Measurements from ENCODE around the gene LBX1. TPM values are rescaled to one million over a fixed set of nuclear protein-coding genes. Genes with fewer than 3 reads are reported as not detected.
A peak's percentile ranks its signal among the peaks of the same experiment; 100 is the strongest.

LBX1 gene, protein sequence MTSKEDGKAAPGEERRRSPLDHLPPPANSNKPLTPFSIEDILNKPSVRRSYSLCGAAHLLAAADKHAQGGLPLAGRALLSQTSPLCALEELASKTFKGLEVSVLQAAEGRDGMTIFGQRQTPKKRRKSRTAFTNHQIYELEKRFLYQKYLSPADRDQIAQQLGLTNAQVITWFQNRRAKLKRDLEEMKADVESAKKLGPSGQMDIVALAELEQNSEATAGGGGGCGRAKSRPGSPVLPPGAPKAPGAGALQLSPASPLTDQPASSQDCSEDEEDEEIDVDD
- not detected for total RNA-seq

DNA sequence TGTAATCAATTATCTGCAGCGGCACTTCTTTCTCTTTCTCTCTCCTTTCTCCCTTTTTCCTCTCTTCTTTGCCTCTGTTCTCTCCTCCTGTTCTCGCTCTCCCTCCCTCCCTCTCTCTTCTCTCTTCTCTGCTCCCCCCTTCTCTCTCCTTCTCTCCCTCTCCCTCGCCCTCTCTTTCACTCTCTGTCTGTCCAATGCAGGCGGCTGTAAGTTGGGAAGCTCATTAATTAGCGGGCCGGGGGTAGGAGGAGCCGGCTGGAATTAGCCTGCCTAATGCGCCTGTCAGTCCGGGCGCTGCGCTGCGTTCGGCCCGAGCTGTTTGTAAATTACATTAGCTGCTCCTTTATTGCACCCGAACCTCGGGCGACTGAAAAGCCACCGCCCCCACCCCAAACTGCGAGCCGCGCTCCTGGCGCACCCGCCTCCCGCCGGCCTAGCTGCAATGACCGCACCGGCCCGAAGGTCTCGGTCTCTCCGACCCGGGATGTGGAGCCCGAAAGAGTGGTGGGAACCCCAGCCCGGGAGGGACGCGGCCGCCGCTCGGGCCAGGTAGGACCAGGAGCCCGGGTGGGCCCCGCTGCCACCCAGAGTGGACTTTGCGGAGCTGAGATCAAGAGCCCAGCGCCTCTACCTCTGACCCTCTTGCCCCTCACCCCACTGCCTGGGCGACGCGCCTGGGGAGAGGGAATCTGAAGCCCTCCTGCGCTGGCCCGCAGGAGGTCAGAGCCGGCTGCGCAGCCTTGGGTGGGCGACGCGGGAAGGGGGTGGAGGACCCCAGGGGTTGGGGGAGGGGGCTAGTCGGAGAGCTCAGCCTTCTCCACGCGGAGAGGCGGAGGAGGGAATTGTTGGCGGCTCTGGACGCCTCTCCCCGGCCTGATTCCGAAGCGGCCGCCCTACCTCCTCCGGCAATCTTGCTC is at the start of gene LBX1:
LBX1 (minus strand) TSS at position 198 of the 917 bp plus-strand sequence. CDS start 648 bp downstream, outside the sequence.
- H3K4me3 ChIP-seq, result no peak within 1 kb of the TSS
- intact Hi-C loops (cut with DNase I), result no loop called here
- DNase-seq (ENCODE audit: low spot score), result no peak
- no peak within 1 kb of the TSS for H3K27ac ChIP-seq
- no peaks in the 10 kb centered on the region for H3K9me3 ChIP-seq
- H3K36me3 ChIP-seq, result no peaks in the 10 kb centered on the region
- peaks cover 4% of the 10 kb centered on the region for H3K4me1 ChIP-seq (replicated peaks)
- H3K27me3 ChIP-seq (replicated peaks; ENCODE audit: insufficient read depth), result peaks cover 88% of the 10 kb centered on the region
- TF ChIP-seq, protein P1, sequence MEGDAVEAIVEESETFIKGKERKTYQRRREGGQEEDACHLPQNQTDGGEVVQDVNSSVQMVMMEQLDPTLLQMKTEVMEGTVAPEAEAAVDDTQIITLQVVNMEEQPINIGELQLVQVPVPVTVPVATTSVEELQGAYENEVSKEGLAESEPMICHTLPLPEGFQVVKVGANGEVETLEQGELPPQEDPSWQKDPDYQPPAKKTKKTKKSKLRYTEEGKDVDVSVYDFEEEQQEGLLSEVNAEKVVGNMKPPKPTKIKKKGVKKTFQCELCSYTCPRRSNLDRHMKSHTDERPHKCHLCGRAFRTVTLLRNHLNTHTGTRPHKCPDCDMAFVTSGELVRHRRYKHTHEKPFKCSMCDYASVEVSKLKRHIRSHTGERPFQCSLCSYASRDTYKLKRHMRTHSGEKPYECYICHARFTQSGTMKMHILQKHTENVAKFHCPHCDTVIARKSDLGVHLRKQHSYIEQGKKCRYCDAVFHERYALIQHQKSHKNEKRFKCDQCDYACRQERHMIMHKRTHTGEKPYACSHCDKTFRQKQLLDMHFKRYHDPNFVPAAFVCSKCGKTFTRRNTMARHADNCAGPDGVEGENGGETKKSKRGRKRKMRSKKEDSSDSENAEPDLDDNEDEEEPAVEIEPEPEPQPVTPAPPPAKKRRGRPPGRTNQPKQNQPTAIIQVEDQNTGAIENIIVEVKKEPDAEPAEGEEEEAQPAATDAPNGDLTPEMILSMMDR (IDR thresholded peaks at IDR 0.05), result no peak
- TF ChIP-seq POLR2A (IDR thresholded peaks at IDR 0.05) (no peak), POLR2AphosphoS5 (IDR thresholded peaks at IDR 0.05) (no peak)
- 3% methylated on average over 57 of the region's 63 CpGs for WGBS

GRCh38 chr10:101273741-101274140 is 44.5 kb upstream of the LBX1 start:
- H3K36me3 ChIP-seq, result no peaks in the 10 kb centered on the region
- no peaks in the 10 kb centered on the region for H3K9me3 ChIP-seq
- DNase-seq (ENCODE audit: low spot score), result no peak
- no peak overlapping the region for H3K4me3 ChIP-seq
- H3K27ac ChIP-seq, result no peak overlapping the region
- 69% methylated on average over 4 of the region's 4 CpGs for WGBS
- TF ChIP-seq, protein P1 (IDR thresholded peaks at IDR 0.05), result no peak
- TF ChIP-seq POLR2A (IDR thresholded peaks at IDR 0.05) (no peak), POLR2AphosphoS5 (IDR thresholded peaks at IDR 0.05) (no peak)
- intact Hi-C loops (cut with DNase I), result no loop called here
- no peaks in the 10 kb centered on the region for H3K27me3 ChIP-seq (replicated peaks; ENCODE audit: insufficient read depth)
- no peaks in the 10 kb centered on the region for H3K4me1 ChIP-seq (replicated peaks)

DNA sequence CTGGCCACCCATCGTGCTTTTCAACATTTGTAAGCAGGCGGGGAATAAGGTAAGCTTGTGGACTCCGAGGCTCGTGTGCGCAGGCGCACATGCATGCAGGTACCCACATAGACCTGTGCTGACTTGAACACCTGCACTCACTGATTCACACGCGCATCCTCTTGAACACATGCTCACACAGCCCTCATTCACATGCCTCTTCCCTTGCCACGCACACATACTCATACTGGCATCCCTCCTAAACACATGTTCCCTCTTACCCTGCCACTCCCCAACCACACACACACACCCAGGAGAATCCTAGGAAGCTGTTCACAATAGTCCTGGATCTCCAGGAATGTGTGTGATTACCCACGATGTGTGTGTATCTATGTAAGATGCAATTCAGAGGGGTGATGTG is 44.1 kb upstream of the LBX1 start:
- intact Hi-C loops (cut with DNase I), result no loop called here
- Histone ChIP-seq H3K36me3 (no peaks in the 10 kb centered on the region), H3K4me3 (no peak overlapping the region), H3K27ac (no peak overlapping the region), H3K27me3 (replicated peaks; ENCODE audit: insufficient read depth) (no peaks in the 10 kb centered on the region), H3K9me3 (no peaks in the 10 kb centered on the region), H3K4me1 (replicated peaks) (no peaks in the 10 kb centered on the region)
- 83% methylated on average over 10 of the region's 10 CpGs for WGBS
- no peak for TF ChIP-seq POLR2A (IDR thresholded peaks at IDR 0.05)
- TF ChIP-seq, protein P1 (IDR thresholded peaks at IDR 0.05), result no peak
- no peak for TF ChIP-seq POLR2AphosphoS5 (IDR thresholded peaks at IDR 0.05)
- no peak for DNase-seq (ENCODE audit: low spot score)

DNA sequence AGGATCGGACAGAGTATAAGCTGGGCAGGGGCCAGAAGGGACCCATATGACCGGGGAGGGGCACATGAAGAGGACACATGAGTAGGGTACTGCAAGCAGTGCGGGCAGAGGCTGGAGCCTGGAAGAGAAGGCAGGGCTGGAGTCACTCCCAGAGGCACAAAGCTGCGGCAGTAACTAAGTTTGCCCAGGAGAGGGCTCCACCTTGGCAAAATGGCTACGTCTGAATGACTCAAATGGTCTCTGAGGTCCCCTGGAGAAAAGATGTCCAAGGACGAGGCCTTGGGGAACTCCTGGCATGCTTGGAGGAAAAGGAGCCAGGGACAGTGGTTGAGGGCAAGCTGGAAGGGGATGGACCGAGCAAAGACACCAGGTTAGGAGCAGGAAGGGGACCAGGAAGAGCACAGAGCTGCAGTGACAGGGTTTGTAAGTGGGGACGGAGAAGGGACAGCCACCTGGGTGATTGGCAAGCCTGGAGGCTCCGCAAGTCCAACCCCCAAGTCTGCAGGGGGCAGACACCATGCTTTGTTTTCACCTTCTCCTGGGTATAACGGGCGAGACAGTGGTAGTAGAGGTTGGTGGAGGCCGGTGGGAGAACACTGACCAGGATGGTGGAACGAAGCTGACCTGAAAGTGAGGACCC is 43.1 kb upstream of the LBX1 start:
- no peak overlapping the region for H3K27ac ChIP-seq
- H3K4me3 ChIP-seq, result no peak overlapping the region
- H3K4me1 ChIP-seq (replicated peaks), result no peaks in the 10 kb centered on the region
- no peaks in the 10 kb centered on the region for H3K9me3 ChIP-seq
- H3K27me3 ChIP-seq (replicated peaks; ENCODE audit: insufficient read depth), result no peaks in the 10 kb centered on the region
- no peaks in the 10 kb centered on the region for H3K36me3 ChIP-seq
- intact Hi-C loops (cut with DNase I), result no loop called here
- WGBS, result 48% methylated on average over 13 of the region's 13 CpGs
- TF ChIP-seq POLR2A (IDR thresholded peaks at IDR 0.05), result no peak
- TF ChIP-seq, protein P1 (IDR thresholded peaks at IDR 0.05), result peak in 3 of 4 experiments; percentile 48 to 64 (median 51)
- peak; percentile 28 for DNase-seq (ENCODE audit: low spot score)

All from prostate gland (tissue), 2 donors.